Measurements from ENCODE around the gene PCBP3. TPM values are rescaled to one million over a fixed set of nuclear protein-coding genes. Genes with fewer than 3 reads are reported as not detected.
"Not testable (repeated sequence)": the region's sequence is repeated elsewhere in the genome, so short reads cannot be mapped to it uniquely, and the experiment has no call there.

The PCBP3 gene
- polyA plus RNA-seq, 1 donor from 2014 or later, result 1.4 TPM

GRCh38 chr21:45636459-45636858 is 7.1 kb upstream of the PCBP3 start:
- no peaks in the 10 kb centered on the region for H3K9me3 Mint-ChIP-seq
- H3K36me3 Mint-ChIP-seq, result no peaks in the 10 kb centered on the region
- no peak overlapping the region for H3K4me3 Mint-ChIP-seq

DNA sequence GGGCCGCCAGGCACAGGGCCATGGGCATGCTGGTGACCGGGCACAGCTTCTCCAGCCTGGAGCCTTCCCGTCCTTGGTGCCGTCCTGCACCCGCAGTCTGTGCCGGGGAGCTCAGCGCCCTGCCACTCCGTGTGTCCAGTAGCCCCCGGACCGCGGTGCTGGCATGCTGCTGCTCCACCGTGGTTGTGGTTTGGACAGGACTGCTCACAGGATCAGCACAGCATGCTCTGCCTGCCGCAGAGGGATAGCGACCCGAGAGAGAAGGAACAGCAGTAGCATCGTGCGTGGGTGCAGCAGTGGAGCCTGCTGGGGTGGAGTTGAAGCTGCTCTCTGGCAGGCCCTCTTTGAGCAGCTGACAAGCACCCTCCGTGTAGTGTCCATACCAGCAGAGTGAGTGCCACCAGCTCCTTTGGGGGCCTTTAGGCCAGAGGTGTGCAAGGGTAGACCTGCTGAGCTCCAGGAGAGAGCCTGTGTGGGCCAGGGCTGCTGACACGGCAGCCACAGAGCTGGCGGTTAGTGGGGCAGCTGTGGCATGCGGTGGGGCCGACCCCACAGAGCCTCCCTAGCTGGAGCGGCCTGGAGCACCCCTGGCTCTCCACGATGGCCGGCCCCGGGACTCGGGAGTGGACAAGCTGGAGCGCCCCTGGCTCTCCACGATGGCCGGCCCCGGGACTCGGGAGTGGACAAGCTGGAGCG is 6.4 kb upstream of the PCBP3 start:
- H3K4me1 Mint-ChIP-seq, result peaks cover 14 to 40% (median 26%) of the 10 kb centered on the region in 3 donors
- no peak overlapping the region for H3K27ac Mint-ChIP-seq
- no peaks in the 10 kb centered on the region for H3K36me3 Mint-ChIP-seq
- no peaks in the 10 kb centered on the region for H3K9me3 Mint-ChIP-seq
- H3K4me3 Mint-ChIP-seq, result no peak overlapping the region
- H3K27me3 Mint-ChIP-seq, result no peaks in the 10 kb centered on the region

More at GRCh38 chr21:45636459-45636858, 7.1 kb upstream of the PCBP3 start:
- Mint-ChIP-seq H3K27me3 (no peaks in the 10 kb centered on the region), H3K4me1 (peaks cover 12 to 43% (median 30%) of the 10 kb centered on the region in 3 donors), H3K27ac (no peak overlapping the region)

- Mint-ChIP-seq H3K27ac (peak overlapping the region in 2 of 3 donors; percentile 63 to 64), H3K27me3 (no peaks in the 10 kb centered on the region), H3K9me3 (no peaks in the 10 kb centered on the region), H3K4me1 (peaks cover 14 to 33% (median 24%) of the 10 kb centered on the region in 3 donors), H3K36me3 (no peaks in the 10 kb centered on the region), H3K4me3 (peak overlapping the region in 2 of 4 donors; percentile 28 to 51)
These were observed 5.6 kb upstream of the PCBP3 start for GRCh38 chr21:45637883-45638282.

DNA sequence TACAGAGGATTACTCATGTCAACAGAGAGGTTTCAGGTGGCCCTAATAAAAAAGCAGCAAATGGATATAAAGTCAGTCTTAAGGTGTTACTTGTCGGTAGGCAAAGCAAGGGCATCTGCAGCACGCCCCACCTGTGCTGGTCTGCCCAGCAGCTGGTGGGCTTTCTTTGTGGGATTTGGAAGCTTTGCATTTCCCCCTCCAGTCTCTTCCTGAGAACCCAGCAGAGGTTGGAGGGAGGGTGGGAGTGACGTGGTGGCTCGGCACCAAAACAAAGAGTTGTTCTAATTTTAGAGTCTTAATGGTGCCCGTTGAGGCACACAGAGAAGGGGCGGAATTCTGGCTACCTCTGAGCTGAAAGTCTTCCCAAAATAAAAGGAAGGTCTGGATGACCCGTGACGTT is 4.8 kb upstream of the PCBP3 start:
- H3K9me3 Mint-ChIP-seq, result no peaks in the 10 kb centered on the region
- no peaks in the 10 kb centered on the region for H3K27me3 Mint-ChIP-seq
- H3K36me3 Mint-ChIP-seq, result no peaks in the 10 kb centered on the region
- peak overlapping the region; percentile 63 to 74 (median 64) for H3K27ac Mint-ChIP-seq
- H3K4me3 Mint-ChIP-seq, result peak overlapping the region in 2 of 4 donors; percentile 38 to 51
- H3K4me1 Mint-ChIP-seq, result peaks cover 14 to 33% (median 24%) of the 10 kb centered on the region in 3 donors

DNA sequence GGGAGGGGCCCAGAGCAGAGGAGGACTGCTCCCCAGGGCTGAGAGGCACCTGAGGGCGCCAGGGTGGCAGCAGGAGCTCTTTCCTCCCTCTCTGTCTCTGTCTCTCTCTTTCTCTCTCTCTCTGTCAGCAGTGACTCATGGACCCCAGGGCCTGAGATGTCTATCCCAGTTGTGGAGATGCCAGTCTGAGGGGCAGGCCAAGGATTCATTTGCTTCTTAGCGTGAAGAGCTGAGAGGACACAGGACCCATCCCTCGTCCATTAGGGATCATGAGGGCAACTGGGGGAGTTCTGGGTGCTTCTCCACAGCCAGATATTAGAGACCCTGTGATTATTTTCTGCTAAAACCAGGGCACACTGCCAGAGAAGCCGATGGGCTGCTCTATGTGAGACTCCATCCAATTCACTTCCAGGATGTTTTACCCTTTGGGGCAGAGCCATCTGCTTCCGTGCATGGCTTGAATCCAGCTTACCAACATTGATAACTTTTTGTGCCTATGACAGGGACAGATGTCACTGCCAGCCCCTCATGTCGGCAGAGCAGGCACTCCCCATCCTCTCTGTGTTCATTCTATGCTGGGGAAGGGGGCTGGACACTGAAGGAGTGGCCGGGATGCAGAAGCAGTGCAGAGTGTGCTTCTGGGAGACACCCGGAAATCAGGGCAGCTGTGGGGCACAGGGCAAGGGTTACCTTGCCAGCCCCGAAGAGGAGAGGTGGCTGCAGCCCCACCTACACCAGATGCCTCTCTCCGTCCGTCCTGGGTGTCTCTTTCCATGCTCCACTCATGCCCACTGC is 4.1 kb upstream of the PCBP3 start:
- peak overlapping the region in 2 of 3 donors; percentile 48 to 64 for H3K27ac Mint-ChIP-seq
- H3K9me3 Mint-ChIP-seq, result no peaks in the 10 kb centered on the region
- H3K27me3 Mint-ChIP-seq, result no peaks in the 10 kb centered on the region
- H3K36me3 Mint-ChIP-seq, result no peaks in the 10 kb centered on the region
- H3K4me1 Mint-ChIP-seq, result peaks cover 14 to 34% (median 26%) of the 10 kb centered on the region in 3 donors
- H3K4me3 Mint-ChIP-seq, result peak overlapping the region in 2 of 4 donors; percentile 82 to 84

DNA sequence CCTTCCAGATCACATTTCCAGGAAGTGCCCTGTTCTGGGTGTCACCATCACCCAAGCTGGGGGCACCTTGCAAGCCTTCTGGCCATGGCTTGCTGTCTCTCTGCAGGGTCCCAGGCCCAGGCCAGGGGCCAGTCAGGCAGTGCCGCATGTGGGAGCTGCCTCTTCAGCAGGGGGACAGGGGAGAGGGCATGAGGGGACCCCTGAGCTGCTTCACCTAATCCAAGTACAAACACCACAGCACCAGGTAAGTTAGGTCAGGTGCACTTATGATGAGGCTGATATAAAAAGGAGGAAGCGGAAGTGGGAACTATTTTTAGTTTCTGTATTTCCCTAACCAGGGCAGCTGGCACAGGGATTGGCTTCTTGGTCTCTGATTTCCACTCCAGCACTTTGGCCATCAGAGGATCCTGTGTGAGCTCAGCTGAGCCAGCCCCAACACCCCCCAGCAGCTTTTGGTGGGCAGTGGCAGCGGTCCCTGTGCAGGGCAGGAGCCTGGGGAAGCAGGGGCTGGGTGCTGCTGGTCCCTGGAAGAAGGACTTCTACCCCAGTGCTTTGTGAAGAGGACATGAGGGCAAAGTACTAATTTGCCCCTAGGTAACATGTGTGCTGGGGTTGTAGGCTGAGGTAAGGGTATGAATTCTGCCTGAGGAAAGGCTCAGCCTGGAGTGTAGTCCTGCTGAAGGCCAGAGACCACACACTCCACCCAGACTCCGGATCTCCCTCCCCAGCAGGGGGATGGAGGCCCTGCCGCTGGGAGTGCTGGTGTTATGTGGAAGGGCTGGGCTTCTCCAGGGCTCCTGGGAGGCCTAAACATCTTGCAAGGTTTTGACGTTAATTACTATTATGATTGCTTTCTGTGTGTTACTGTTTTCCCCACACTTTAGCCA is 3.3 kb upstream of the PCBP3 start:
- Mint-ChIP-seq H3K9me3 (no peaks in the 10 kb centered on the region), H3K27ac (peak overlapping the region; percentile 48 to 80 (median 71)), H3K4me3 (peak overlapping the region; percentile 41 to 90 (median 83)), H3K36me3 (no peaks in the 10 kb centered on the region), H3K27me3 (no peaks in the 10 kb centered on the region), H3K4me1 (peaks cover 16 to 35% (median 31%) of the 10 kb centered on the region in 3 donors)

DNA sequence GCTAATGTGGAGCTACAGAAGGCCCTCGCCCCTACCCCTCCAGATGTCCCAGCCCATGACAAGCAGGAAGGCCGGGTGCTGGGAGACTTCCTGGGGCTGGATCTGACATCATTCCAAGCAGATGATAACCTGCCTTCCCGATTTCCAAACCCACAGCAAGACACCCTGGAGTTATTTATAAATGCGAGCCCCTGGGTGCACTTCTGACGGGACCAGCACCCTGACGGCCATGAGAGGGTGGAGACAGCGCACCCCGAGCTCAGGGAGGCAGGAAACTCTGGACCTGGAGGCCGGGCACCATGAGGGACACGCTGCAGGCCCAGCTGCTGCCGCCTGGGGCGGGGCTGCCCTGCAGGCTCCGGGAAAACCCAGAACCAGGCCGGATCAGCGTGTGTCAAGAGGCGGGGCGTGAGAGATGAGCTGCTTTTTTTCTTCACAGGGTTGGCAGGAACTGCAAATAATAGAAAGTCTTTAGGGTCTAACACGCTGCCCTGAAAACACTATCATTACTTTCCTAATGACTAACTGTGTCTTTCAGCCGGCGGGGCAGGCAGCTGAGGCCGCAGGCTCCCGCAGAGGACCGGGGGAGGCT is 2.5 kb upstream of the PCBP3 start:
- Mint-ChIP-seq H3K4me1 (peaks cover 16 to 35% (median 31%) of the 10 kb centered on the region in 3 donors), H3K36me3 (no peaks in the 10 kb centered on the region), H3K27me3 (peaks cover 3% of the 10 kb centered on the region), H3K27ac (peak overlapping the region in 2 of 3 donors; percentile 71 to 80), H3K4me3 (peak overlapping the region; percentile 63 to 90 (median 78)), H3K9me3 (no peaks in the 10 kb centered on the region)

DNA sequence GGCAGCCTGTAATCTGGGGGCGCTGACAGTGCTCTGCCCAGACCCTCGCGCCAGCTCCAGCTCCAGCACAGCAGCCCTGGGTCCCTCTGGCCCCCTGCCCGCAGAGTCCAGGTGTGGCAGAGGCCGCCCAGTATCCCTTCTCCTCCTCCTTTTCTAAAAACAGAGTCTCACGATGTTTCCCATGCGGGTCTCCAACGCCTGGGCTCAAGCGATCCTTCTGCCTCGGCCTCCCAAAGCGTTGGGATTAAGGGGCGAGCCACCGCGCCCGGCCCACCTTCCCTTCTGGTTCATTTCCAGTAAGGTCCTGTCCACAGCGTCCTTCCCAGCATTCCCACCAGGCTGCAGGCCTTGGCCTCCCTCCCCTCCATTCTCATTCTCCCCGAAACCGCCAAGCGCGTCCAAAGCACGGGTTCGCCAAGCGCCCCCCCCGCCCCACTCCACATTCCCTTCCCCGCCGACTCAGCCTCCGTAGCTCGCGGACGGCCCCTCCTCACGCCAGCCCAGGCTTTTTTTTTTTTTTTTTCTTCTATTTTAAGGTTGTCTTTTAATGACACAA is 2.0 kb upstream of the PCBP3 start:
- H3K27me3 Mint-ChIP-seq, result peaks cover 3% of the 10 kb centered on the region
- H3K9me3 Mint-ChIP-seq, result no peaks in the 10 kb centered on the region
- peaks cover 16 to 35% (median 31%) of the 10 kb centered on the region in 3 donors for H3K4me1 Mint-ChIP-seq
- H3K4me3 Mint-ChIP-seq, result peak overlapping the region; percentile 63 to 82 (median 70)
- peak overlapping the region; percentile 39 to 81 (median 80) for H3K27ac Mint-ChIP-seq
- H3K36me3 Mint-ChIP-seq, result no peaks in the 10 kb centered on the region

- peaks cover 3% of the 10 kb centered on the region for H3K27me3 Mint-ChIP-seq
- peak overlapping the region in 1 of 4 donors; percentile 60 for H3K4me3 Mint-ChIP-seq
- no peaks in the 10 kb centered on the region for H3K36me3 Mint-ChIP-seq
- H3K27ac Mint-ChIP-seq, result no peak overlapping the region
- no peaks in the 10 kb centered on the region for H3K9me3 Mint-ChIP-seq
- H3K4me1 Mint-ChIP-seq, result peaks cover 16 to 35% (median 31%) of the 10 kb centered on the region in 3 donors
These were observed 1.3 kb upstream of the PCBP3 start for GRCh38 chr21:45642122-45642813.

DNA sequence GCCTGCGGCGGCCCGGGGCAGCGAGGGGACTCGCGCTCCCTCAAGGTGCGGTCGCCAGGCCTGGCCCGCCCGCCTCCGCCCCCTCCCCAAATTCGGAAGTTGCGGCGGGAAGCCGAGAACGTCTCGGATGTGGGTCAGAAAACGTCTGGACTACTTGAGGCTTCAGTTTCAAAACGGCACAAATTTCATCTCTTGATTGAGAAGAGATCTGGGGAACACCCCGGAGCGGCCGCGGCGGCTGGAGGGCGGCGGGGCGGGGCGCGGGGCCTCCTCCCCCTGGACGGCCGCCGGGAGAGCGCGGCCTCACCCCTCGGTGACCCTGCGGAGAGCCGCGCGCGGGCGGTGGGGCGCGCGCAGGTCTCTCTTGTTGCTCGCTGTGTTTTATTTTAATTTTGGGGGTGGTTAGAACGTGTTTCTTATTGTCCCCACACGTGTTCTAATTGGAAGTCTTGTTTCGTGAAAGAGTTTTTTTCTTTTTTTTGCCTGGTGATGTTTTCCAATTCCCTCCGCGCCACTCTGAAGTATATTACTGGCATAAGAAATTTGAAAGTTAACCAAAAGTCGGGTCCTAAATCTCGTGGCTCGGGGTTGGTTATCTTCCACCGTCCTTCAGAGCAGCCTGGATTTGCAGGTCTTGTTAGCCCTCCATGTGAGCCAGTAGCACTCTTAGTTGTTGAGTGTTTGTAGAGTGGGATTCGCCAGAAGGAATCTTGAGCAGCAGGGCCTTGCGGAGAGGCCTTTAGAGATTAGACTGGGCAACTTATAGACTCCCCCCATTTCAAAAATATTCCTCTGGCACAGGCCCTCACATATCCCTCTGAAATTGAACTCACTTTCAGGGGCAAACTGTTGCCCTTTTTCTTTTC is 749 bp downstream of the PCBP3 start:
- peaks cover 5% of the 10 kb centered on the region for H3K27me3 Mint-ChIP-seq
- H3K27ac Mint-ChIP-seq, result peak overlapping the region in 2 of 3 donors; percentile 39 to 72
- H3K4me3 Mint-ChIP-seq, result peak overlapping the region; percentile 65 to 79 (median 72)
- H3K36me3 Mint-ChIP-seq, result no peaks in the 10 kb centered on the region
- H3K9me3 Mint-ChIP-seq, result peaks cover 3% of the 10 kb centered on the region in 3 donors
- peaks cover 12 to 24% (median 23%) of the 10 kb centered on the region in 3 donors for H3K4me1 Mint-ChIP-seq

- Mint-ChIP-seq H3K27ac (no peak overlapping the region), H3K36me3 (no peaks in the 10 kb centered on the region), H3K9me3 (peaks cover 3% of the 10 kb centered on the region in 3 donors), H3K4me3 (no peak overlapping the region), H3K27me3 (peaks cover 6% of the 10 kb centered on the region), H3K4me1 (no peaks in the 10 kb centered on the region)
These were observed 8.4 kb downstream of the PCBP3 start for GRCh38 chr21:45651921-45652320.

DNA sequence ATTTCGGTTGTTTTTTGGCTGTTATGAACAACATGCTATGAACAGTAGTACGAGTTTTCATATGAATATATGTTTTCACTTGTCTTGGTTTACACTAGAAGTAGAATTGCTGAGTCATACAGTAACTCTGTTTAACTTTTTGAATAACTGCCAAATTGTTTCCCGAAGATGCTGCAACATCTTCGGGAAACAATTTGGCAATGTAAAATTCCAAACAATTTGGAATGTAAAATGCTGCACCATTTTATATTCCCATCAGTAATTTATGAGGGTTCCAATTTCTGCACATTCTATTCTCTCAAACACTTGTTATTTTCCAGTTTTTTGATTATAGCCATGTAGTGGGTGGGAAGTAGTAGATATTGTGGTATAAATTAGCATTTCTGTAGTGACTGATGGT is 11.6 kb downstream of the PCBP3 start:
- Mint-ChIP-seq H3K27me3 (peaks cover 4% of the 10 kb centered on the region), H3K4me3 (no peak overlapping the region), H3K36me3 (no peaks in the 10 kb centered on the region), H3K9me3 (no peaks in the 10 kb centered on the region), H3K4me1 (peaks cover 0 to 3% (median 0%) of the 10 kb centered on the region in 3 donors), H3K27ac (no peak overlapping the region)

DNA sequence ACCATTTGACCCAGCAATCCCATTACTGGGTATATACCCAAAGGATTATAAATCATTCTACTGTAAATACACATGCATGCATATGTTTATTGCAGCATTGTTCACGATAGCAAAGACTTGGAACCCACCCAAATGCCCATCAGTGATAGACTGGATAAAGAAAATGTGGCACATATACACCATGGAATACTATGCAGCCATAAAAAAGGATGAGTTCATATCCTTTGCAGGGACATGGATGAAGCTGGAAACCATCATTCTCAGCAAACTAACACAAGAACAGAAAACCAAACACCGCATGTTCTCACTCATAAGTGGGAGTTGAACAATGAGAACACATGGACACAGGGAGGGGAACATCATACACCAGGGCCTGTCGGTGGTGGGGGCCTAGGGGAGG is 12.6 kb downstream of the PCBP3 start:
- not testable (repeated sequence) for H3K27ac Mint-ChIP-seq, H3K4me1 Mint-ChIP-seq, H3K27me3 Mint-ChIP-seq, H3K9me3 Mint-ChIP-seq, H3K36me3 Mint-ChIP-seq, H3K4me3 Mint-ChIP-seq
